GM12878 (cell line): ENCODE measurements around the gene SSC4D.

Experiments
- CREM ChIP-seq: IDR thresholded peaks from 2 replicates; pipeline ENCODE4 v1.6.1; 2014; ENCODE audit warnings: antibody characterized with exemption, low read depth
- KDM1A ChIP-seq: fragments of 200-600 bp; sonication (generic); IDR thresholded peaks from 2 replicates; pipeline ENCODE4 v1.6.1; 2016; ENCODE audit warnings: borderline replicate concordance
- MYB ChIP-seq: fragments of 150-350 bp; IDR thresholded peaks from 2 replicates; pipeline ENCODE4 v1.6.1; 2014; ENCODE audit warnings: mild to moderate bottlenecking, low read depth, low read length, borderline replicate concordance
- NRF1 ChIP-seq: conservative IDR thresholded peaks from 2 replicates; pipeline ENCODE4 v1.6.1; 2011; ENCODE audit warnings: mild to moderate bottlenecking, low read depth, low read length, improper control_type of control experiment
- PML ChIP-seq: IDR thresholded peaks from 2 replicates; pipeline ENCODE4 v1.6.1; 2012; ENCODE audit warnings: low read length, inconsistent platforms
- POLR2AphosphoS5 ChIP-seq: IDR thresholded peaks from 2 replicates; pipeline ENCODE4 v1.6.1; 2011; ENCODE audit warnings: mild to moderate bottlenecking, low read length, inconsistent platforms
- RCOR1 ChIP-seq: conservative IDR thresholded peaks from 2 replicates; pipeline ENCODE4 v1.6.1; 2012; ENCODE audit warnings: low read depth, low read length, improper control_type of control experiment
- SP1 ChIP-seq: IDR thresholded peaks from one replicate; pipeline ENCODE4 v1.6.1; 2011; ENCODE audit warnings: low read depth, low read length
- SUZ12 ChIP-seq: fragments of 200-600 bp; sonication (generic); IDR thresholded peaks from one replicate; pipeline ENCODE4 v1.6.1; 2018; ENCODE audit warnings: antibody characterized with exemption, mild to moderate bottlenecking; ENCODE audit not compliant: unreplicated experiment
- YY1 ChIP-seq: IDR thresholded peaks from 2 replicates; pipeline ENCODE4 v1.6.1; 2011; ENCODE audit warnings: low read depth, mild to moderate bottlenecking, low read length
- ZNF687 ChIP-seq: fragments of 450-650 bp; IDR thresholded peaks from 2 replicates; pipeline ENCODE4 v1.6.1; 2017; ENCODE audit warnings: mild to moderate bottlenecking, moderate library complexity
- TF ChIP-seq, protein P1 (sequence below), 3 experiments: IDR thresholded peaks in 2 of 3; conservative IDR thresholded peaks in 1 of 3; 2 replicates each; pipeline ENCODE4 v1.5.1; 2011; ENCODE audit warnings: low read depth in 3 of 3, low read length in 3 of 3, mild to moderate bottlenecking in 3 of 3, control low read depth in 2 of 3, moderate library complexity in 2 of 3, inconsistent platforms in 1 of 3, mixed read lengths in 1 of 3; ENCODE audit not compliant: control insufficient read depth in 2 of 3, insufficient read depth in 1 of 3; ENCODE audit errors: extremely low read depth in 1 of 3

DNA sequence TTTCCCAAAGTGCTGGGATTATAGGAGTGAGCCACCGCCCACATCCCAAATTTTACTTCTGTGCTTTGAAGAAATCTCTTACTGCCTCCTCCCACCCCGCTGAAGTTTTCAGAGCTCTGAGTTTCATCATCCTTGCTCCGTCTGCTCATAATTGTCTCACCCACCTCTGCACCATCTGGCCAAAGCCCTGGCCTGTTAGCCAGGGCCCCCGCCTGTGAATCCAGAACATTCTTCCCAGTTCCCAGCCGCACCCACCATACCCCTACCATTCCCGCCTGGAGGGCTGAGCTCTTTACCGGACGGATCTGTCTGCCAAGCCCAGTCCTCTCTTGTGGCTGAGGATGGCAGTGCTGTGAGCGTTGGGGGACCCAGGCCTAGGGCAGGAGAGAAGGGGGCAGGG lies 14.5 kb downstream of the SSC4D start:
- TF ChIP-seq KDM1A = no peak
- TF ChIP-seq ZNF687 = no peak
- TF ChIP-seq, protein P1, sequence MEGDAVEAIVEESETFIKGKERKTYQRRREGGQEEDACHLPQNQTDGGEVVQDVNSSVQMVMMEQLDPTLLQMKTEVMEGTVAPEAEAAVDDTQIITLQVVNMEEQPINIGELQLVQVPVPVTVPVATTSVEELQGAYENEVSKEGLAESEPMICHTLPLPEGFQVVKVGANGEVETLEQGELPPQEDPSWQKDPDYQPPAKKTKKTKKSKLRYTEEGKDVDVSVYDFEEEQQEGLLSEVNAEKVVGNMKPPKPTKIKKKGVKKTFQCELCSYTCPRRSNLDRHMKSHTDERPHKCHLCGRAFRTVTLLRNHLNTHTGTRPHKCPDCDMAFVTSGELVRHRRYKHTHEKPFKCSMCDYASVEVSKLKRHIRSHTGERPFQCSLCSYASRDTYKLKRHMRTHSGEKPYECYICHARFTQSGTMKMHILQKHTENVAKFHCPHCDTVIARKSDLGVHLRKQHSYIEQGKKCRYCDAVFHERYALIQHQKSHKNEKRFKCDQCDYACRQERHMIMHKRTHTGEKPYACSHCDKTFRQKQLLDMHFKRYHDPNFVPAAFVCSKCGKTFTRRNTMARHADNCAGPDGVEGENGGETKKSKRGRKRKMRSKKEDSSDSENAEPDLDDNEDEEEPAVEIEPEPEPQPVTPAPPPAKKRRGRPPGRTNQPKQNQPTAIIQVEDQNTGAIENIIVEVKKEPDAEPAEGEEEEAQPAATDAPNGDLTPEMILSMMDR (IDR thresholded peaks at IDR 0.05 in 2 of 3, conservative IDR thresholded peaks at IDR 0.05 in 1 of 3; ENCODE audit: control insufficient read depth in 2 of 3, extremely low read depth in 1 of 3, insufficient read depth in 1 of 3, low read depth in 3 of 3, low read length in 3 of 3) = no peak
- TF ChIP-seq PML = no peak
- TF ChIP-seq YY1 = no peak
- TF ChIP-seq RCOR1 = no peak
- TF ChIP-seq SUZ12 = no peak
- no peak for TF ChIP-seq NRF1
- TF ChIP-seq MYB = no peak
- no peak for TF ChIP-seq CREM
- TF ChIP-seq SP1 = no peak
- TF ChIP-seq POLR2AphosphoS5 = no peak
